Liver (tissue), 9 donors: Measurements from ENCODE around the gene ITGB4. TPM values are rescaled to one million over a fixed set of nuclear protein-coding genes. Genes with fewer than 3 reads are reported as not detected.

ENCODE experiments used
- DNase-seq: peaks from one replicate; pipeline ENCODE4 v3.0.0-alpha.2; 2017; ENCODE audit warnings: low spot score
- H3K27ac ChIP-seq, 2 donors: one replicate each; pipeline ENCODE4 v1.7.0; 2013; ENCODE audit warnings: inconsistent platforms in 2 of 2, low read length in 2 of 2, control low read depth in 1 of 2, low read depth in 1 of 2, mild to moderate bottlenecking in 1 of 2
- H3K27me3 ChIP-seq, 4 donors: one replicate each; pipeline versions ENCODE4 v1.6.1 to v1.7.0; 2013; ENCODE audit warnings: low read length in 3 of 4, inconsistent platforms in 1 of 4, mild to moderate bottlenecking in 1 of 4, moderate library complexity in 1 of 4; ENCODE audit not compliant: control insufficient read depth in 4 of 4, insufficient read depth in 4 of 4
- H3K36me3 ChIP-seq, 4 donors: one replicate each; pipeline versions ENCODE4 v1.6.1 to v1.7.0; 2013; ENCODE audit warnings: low read length in 3 of 4, mild to moderate bottlenecking in 3 of 4, low read depth in 1 of 4, moderate library complexity in 1 of 4; ENCODE audit not compliant: control insufficient read depth in 4 of 4, insufficient read depth in 3 of 4
- H3K4me1 ChIP-seq, 4 donors: one replicate each; pipeline versions ENCODE4 v1.6.1 to v1.7.0; 2013; ENCODE audit warnings: low read length in 3 of 4, mild to moderate bottlenecking in 3 of 4, moderate library complexity in 1 of 4; ENCODE audit not compliant: control insufficient read depth in 4 of 4, insufficient read depth in 4 of 4
- H3K4me3 ChIP-seq, 3 donors: one replicate each; pipeline versions ENCODE4 v1.6.1 to v1.7.0; 2013; ENCODE audit warnings: low read length in 3 of 3, control low read depth in 1 of 3, low read depth in 1 of 3, mild to moderate bottlenecking in 1 of 3
- H3K9ac ChIP-seq, 2 donors: one replicate each; pipeline ENCODE4 v1.7.0; 2013; ENCODE audit warnings: low read length in 2 of 2, mild to moderate bottlenecking in 2 of 2, moderate library complexity in 2 of 2, control low read depth in 1 of 2, low read depth in 1 of 2
- H3K9me3 ChIP-seq, 4 donors: one replicate each; pipeline versions ENCODE4 v1.6.1 to v1.7.0; 2013; ENCODE audit warnings: low read length in 3 of 4; ENCODE audit not compliant: control insufficient read depth in 4 of 4
- EGR1 ChIP-seq, 2 donors: IDR thresholded peaks; 2 replicates each; pipeline ENCODE4 v1.6.1; 2016 to 2018; ENCODE audit warnings: antibody characterized with exemption in 2 of 2, low read depth in 2 of 2
- FOXA1 ChIP-seq: IDR thresholded peaks from 2 replicates; pipeline ENCODE4 v1.6.1; 2016; ENCODE audit warnings: antibody characterized with exemption
- FOXA2 ChIP-seq: IDR thresholded peaks from 2 replicates; pipeline ENCODE4 v1.6.1; 2016; ENCODE audit warnings: antibody characterized with exemption
- GABPA ChIP-seq, 2 donors: IDR thresholded peaks in 1 of 2; conservative IDR thresholded peaks in 1 of 2; 2 replicates each; pipeline ENCODE4 v1.6.1; 2016; ENCODE audit warnings: antibody characterized with exemption in 2 of 2, mild to moderate bottlenecking in 1 of 2, moderate library complexity in 1 of 2
- HNF4A ChIP-seq, 2 donors: conservative IDR thresholded peaks; 2 replicates each; pipeline ENCODE4 v1.6.1; 2016; ENCODE audit warnings: antibody characterized with exemption in 2 of 2, mild to moderate bottlenecking in 2 of 2
- HNF4G ChIP-seq: IDR thresholded peaks from 2 replicates; pipeline ENCODE4 v1.6.1; 2016; ENCODE audit warnings: antibody characterized with exemption
- JUND ChIP-seq, 2 donors: IDR thresholded peaks; 2 replicates each; pipeline ENCODE4 v1.6.1; 2016; ENCODE audit warnings: antibody characterized with exemption in 2 of 2
- NR2F2 ChIP-seq: IDR thresholded peaks from 2 replicates; pipeline ENCODE4 v1.6.1; 2016; ENCODE audit warnings: antibody characterized with exemption
- RAD21 ChIP-seq, 2 donors: IDR thresholded peaks; 2 replicates each; pipeline ENCODE4 v1.6.1; 2016; ENCODE audit warnings: antibody characterized with exemption in 2 of 2, mild to moderate bottlenecking in 2 of 2
- RXRA ChIP-seq, 2 donors: IDR thresholded peaks; 2 replicates each; pipeline ENCODE4 v1.6.1; 2017 to 2018; ENCODE audit warnings: antibody characterized with exemption in 2 of 2, mild to moderate bottlenecking in 1 of 2
- SP1 ChIP-seq: IDR thresholded peaks from 2 replicates; pipeline ENCODE4 v1.6.1; 2018; ENCODE audit warnings: antibody characterized with exemption, mild to moderate bottlenecking
- TAF1 ChIP-seq: conservative IDR thresholded peaks from 2 replicates; pipeline ENCODE4 v1.6.1; 2016; ENCODE audit warnings: antibody characterized with exemption, mild to moderate bottlenecking
- YY1 ChIP-seq: IDR thresholded peaks from 2 replicates; pipeline ENCODE4 v1.6.1; 2016; ENCODE audit warnings: antibody characterized with exemption, mild to moderate bottlenecking
- WGBS: extraction: QIAGEN DNeasy Blood & Tissue Kit; methylation state at CpG from one replicate; pipeline ENCODE4 v1.1.7; 2013; 5-methylcytosine and 5-hydroxymethylcytosine counted together
- polyA plus RNA-seq, 2 donors: library from polyadenylated mRNA; stranded (reverse) in 1 of 2; unstranded in 1 of 2; fragments of 200-250 nt in 1 of 2; fragments of >200 nt in 1 of 2; fragmentation: Nextera tagmentation in 1 of 2; extraction: Ambion mirVana in 1 of 2; gene quantifications; one replicate each; pipeline versions ENCODE4 v1.2.1 to v1.2.3, GENCODE V29; 2013 to 2015
- total RNA-seq, 2 donors: library from RNA; depleted of rRNA; stranded (reverse); fragments of >200 nt; gene quantifications; one replicate each; pipeline ENCODE4 v1.2.3, GENCODE V29; 2014
- TF ChIP-seq, protein P1 (sequence below): IDR thresholded peaks from 2 replicates; pipeline ENCODE4 v1.6.1; 2016; ENCODE audit warnings: antibody characterized with exemption
- TF ChIP-seq, protein P2 (sequence below): IDR thresholded peaks from 2 replicates; pipeline ENCODE4 v1.6.1; 2016; ENCODE audit warnings: antibody characterized with exemption, mild to moderate bottlenecking
- TF ChIP-seq, protein P3 (sequence below): IDR thresholded peaks from 2 replicates; pipeline ENCODE4 v1.6.1; 2016; ENCODE audit warnings: antibody characterized with exemption
- TF ChIP-seq, protein P4 (sequence below): IDR thresholded peaks from 2 replicates; pipeline ENCODE4 v1.6.1; 2016; ENCODE audit warnings: antibody characterized with exemption
- donor health status: healthy.
- donor health status: healthy.
- donor health status: healthy.
- donor health status: healthy.
- donor health status: healthy.

ITGB4 gene
- total and polyA plus RNA-seq, 4 donors, result 0.42 to 1.4 (median 1.3) TPM

DNA sequence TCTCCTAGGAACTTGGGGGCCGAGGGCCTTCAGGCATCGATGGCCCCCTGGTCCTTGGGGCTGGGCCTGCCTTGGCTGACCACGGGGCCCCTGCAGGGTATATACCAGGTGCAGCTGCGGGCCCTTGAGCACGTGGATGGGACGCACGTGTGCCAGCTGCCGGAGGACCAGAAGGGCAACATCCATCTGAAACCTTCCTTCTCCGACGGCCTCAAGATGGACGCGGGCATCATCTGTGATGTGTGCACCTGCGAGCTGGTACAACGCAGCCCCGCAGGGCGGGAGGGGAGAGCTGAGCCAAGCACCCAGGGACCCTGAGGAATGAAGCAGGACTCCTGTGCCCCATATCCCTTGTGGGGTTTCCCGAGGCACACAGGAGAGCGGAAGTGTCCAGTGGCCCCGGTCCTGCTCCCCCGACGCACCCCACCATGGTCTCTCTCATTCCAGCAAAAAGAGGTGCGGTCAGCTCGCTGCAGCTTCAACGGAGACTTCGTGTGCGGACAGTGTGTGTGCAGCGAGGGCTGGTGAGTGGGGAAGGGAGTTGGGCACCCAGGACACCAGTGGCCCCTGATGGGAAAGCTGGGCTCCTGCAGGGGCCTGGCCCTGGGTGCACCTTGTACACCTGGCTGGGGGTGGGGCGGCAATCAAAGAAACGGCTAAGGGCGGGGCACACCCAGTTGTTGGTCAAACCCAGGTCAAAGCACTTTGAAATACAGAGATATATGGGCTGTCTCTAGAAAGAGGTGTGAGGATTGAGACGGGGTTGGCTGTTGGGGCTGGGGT lies 10.6 kb downstream of the ITGB4 start:
- DNase-seq, result no peak
- Histone ChIP-seq H3K36me3 (no peaks in the 10 kb centered on the region), H3K9ac (no peak overlapping the region), H3K27me3 (no peaks in the 10 kb centered on the region), H3K9me3 (no peaks in the 10 kb centered on the region), H3K4me1 (peaks cover 0 to 7% (median 3%) of the 10 kb centered on the region in 4 donors), H3K4me3 (no peak overlapping the region), H3K27ac (no peak overlapping the region)
- TF ChIP-seq TAF1 (no peak), RAD21 (IDR thresholded peaks at IDR 0.05) (no peak), FOXA2 (no peak), YY1 (no peak), HNF4G (no peak), FOXA1 (no peak), HNF4A (conservative IDR thresholded peaks at IDR 0.05) (no peak), RXRA (IDR thresholded peaks at IDR 0.05) (no peak), EGR1 (IDR thresholded peaks at IDR 0.05; ENCODE audit: low read depth in 2 of 2) (no peak)
- TF ChIP-seq, protein P1, sequence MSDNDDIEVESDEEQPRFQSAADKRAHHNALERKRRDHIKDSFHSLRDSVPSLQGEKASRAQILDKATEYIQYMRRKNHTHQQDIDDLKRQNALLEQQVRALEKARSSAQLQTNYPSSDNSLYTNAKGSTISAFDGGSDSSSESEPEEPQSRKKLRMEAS, result no peak
- TF ChIP-seq, protein P2, sequence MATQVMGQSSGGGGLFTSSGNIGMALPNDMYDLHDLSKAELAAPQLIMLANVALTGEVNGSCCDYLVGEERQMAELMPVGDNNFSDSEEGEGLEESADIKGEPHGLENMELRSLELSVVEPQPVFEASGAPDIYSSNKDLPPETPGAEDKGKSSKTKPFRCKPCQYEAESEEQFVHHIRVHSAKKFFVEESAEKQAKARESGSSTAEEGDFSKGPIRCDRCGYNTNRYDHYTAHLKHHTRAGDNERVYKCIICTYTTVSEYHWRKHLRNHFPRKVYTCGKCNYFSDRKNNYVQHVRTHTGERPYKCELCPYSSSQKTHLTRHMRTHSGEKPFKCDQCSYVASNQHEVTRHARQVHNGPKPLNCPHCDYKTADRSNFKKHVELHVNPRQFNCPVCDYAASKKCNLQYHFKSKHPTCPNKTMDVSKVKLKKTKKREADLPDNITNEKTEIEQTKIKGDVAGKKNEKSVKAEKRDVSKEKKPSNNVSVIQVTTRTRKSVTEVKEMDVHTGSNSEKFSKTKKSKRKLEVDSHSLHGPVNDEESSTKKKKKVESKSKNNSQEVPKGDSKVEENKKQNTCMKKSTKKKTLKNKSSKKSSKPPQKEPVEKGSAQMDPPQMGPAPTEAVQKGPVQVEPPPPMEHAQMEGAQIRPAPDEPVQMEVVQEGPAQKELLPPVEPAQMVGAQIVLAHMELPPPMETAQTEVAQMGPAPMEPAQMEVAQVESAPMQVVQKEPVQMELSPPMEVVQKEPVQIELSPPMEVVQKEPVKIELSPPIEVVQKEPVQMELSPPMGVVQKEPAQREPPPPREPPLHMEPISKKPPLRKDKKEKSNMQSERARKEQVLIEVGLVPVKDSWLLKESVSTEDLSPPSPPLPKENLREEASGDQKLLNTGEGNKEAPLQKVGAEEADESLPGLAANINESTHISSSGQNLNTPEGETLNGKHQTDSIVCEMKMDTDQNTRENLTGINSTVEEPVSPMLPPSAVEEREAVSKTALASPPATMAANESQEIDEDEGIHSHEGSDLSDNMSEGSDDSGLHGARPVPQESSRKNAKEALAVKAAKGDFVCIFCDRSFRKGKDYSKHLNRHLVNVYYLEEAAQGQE, result no peak
- TF ChIP-seq, protein P3, sequence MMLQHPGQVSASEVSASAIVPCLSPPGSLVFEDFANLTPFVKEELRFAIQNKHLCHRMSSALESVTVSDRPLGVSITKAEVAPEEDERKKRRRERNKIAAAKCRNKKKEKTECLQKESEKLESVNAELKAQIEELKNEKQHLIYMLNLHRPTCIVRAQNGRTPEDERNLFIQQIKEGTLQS, result no peak
- WGBS, result 89% methylated on average over 31 of the region's 31 CpGs

DNA sequence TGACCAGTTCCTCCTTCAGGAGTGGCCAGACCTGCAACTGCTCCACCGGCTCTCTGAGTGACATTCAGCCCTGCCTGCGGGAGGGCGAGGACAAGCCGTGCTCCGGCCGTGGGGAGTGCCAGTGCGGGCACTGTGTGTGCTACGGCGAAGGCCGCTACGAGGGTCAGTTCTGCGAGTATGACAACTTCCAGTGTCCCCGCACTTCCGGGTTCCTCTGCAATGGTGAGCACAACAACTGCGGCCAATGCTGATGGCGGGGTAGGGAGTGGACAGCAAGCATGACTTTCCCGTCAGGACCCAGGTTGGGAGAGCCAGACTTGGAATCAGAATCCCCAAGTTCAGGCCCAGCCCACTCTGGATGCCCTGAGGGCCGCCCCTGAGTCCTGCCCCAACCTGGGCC lies 12.2 kb downstream of the ITGB4 start:
- no peak overlapping the region for H3K27ac ChIP-seq
- no peak for DNase-seq
- no peaks in the 10 kb centered on the region for H3K36me3 ChIP-seq
- H3K9me3 ChIP-seq, result no peaks in the 10 kb centered on the region
- 97% methylated on average over 18 of the region's 18 CpGs for WGBS
- no peaks in the 10 kb centered on the region for H3K27me3 ChIP-seq
- H3K9ac ChIP-seq, result no peak overlapping the region
- H3K4me1 ChIP-seq, result peaks cover 2 to 8% (median 6%) of the 10 kb centered on the region in 4 donors
- TF ChIP-seq GABPA (IDR thresholded peaks at IDR 0.05 in 1 of 2, conservative IDR thresholded peaks at IDR 0.05 in 1 of 2) (no peak), FOXA1 (no peak), YY1 (no peak), SP1 (no peak), NR2F2 (no peak), EGR1 (IDR thresholded peaks at IDR 0.05; ENCODE audit: low read depth in 2 of 2) (no peak), JUND (IDR thresholded peaks at IDR 0.05) (no peak)
- TF ChIP-seq, protein P4, sequence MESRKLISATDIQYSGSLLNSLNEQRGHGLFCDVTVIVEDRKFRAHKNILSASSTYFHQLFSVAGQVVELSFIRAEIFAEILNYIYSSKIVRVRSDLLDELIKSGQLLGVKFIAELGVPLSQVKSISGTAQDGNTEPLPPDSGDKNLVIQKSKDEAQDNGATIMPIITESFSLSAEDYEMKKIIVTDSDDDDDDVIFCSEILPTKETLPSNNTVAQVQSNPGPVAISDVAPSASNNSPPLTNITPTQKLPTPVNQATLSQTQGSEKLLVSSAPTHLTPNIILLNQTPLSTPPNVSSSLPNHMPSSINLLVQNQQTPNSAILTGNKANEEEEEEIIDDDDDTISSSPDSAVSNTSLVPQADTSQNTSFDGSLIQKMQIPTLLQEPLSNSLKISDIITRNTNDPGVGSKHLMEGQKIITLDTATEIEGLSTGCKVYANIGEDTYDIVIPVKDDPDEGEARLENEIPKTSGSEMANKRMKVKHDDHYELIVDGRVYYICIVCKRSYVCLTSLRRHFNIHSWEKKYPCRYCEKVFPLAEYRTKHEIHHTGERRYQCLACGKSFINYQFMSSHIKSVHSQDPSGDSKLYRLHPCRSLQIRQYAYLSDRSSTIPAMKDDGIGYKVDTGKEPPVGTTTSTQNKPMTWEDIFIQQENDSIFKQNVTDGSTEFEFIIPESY, result no peak
- TF ChIP-seq, protein P3, result no peak
- no peak overlapping the region for H3K4me3 ChIP-seq
